HCEC 1CT (cell line): ENCODE data around the gene PISD.

Experiments used
- DNase-seq: peaks from one replicate; pipeline ENCODE4 v3.0.0-alpha.2; 2017

Gene PISD

GRCh38 chr22:31652088-31652487, 9.9 kb downstream of the PISD start:
- no peak for DNase-seq

- DNase-seq = no peak
Observed at GRCh38 chr22:31651664-31652063, 10.4 kb downstream of the PISD start.

- peak; percentile 75 for DNase-seq
Observed at GRCh38 chr22:31650391-31650790, 11.6 kb downstream of the PISD start.

DNA sequence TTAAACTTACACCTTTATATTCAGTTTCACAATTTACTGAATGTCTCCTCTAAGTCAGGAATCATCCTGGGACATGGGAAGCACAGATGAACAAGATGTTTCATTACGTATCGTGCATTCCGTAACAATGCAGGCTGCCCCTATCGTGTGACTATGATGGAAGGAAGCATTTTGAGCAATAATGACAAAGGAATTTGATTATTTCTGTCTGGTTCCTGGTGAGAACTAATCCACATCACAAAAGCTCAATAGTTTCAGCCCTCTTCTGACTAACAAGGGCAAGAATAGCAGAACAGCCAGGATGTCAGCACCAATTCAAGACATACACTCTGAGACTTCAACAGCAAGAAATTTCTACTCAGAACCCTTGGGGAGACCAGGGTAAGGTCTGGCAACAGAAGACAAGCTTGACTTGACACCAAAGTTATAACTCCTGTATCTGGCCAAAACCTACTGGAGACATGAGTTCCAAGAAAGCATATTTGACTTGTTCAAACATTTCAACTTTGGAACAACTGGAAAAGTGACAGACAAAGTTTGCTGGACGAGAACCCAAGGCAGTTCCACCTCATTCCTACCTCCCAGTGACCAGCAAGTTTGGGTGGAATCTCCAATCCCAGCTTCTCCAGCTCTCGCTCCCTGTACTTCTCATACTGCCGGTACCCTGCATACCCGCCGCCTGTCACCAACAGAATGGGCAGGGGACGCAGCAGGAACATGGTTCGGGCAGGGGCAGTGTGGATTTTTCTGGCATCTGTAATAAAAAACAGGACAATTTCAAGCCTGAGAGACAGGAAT, 14.3 kb downstream of the PISD start:
- DNase-seq = peak; percentile 77

GRCh38 chr22:31647066-31647465, 14.9 kb downstream of the PISD start:
- DNase-seq = no peak

GRCh38 chr22:31646186-31647019, 15.6 kb downstream of the PISD start:
- DNase-seq = peak; percentile 93

DNA sequence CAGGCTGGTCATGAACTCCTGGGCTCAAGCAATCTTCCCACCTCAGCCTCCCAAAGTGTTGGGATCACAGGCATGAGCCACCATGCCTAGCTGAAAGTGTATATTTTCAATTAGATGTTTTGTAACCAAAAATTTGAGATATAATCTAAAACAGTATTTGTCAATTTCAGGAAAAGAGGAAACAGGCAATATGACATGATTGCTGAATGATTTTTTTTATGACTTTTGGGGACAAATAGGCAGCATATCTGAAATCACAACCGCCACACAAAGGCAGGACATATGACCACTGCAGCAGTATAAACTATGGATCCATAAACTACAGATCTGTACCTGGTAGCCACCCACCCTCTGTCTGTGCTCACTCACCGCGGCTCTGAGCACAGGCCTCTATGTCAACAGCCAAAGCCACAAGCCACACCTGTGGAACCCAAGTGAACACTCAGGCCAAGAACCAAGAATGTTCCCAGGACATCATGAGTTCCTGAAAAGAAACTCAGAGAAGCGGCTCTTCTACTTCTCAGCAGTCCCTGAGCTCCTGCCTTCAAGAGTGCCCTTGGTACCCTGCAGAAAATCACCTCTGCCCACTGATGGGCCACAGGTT, 22.5 kb downstream of the PISD start:
- DNase-seq = no peak

DNA sequence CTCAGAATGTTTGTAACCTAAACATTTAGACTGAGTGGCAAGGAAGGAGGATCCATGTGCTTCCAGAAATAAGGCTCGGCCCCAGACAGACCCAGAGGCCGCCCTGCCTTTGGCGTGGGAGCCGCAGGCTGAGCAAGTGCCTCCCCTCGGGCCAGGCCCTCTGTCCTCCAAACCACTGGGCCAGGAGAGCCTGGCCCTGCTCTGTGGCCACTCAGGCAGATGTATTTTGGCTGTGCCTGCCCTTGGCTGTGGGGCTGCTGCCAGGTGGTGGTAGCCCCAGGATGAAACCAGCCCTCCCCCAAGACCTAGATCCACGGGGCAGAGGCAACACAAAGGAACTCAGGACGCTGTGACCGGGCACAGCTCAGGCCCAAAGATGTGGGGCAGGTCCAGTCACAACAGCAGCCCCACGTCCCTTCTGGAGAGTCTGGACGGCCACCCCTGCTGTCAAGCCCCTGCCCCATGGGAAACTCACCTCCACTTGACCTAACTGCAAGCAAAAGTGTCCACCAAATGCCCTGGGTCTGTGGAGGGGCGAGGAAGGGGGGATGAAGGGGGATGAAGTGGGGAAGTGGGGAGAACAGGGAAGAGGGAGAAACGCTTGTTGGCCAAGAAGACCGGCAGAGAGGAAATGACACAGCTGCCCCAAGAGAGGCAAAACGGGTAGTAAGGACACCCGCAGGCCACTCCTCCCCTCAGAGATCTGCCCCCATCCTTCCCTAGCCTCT, 24.0 kb downstream of the PISD start:
- no peak for DNase-seq

GRCh38 chr22:31637447-31637890, 24.5 kb downstream of the PISD start:
- no peak for DNase-seq

DNA sequence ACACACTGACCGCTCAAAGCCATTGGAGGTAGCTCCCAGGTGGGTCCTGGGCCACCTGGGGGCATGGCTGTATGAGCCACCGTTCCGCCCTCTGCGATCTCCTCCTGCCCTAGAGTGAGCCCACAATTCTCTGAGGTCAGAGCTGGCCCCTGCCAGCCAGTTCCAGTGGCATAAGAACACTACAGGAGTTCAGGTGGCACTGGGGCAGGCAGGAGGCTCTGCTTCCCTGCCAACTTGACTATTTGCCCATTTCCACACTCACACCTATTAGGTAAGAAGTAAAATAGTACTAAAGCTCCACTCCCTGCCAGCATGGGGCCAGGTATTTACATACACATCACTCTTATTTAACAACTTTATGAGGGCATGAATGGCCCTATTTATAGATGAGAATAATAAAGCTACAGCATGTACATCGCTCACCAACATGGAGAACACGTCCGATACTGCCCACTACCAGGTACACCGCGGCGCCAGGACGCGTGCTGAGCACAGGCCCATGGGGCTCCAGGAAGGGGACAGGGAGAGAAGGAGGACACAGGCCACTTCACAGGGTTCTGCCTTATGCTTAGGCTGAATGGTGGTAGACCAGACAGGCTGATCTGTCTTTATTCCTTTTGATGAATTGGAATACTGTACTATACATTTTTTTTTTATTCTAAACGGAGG, 26.2 kb downstream of the PISD start:
- DNase-seq = no peak

GRCh38 chr22:31631436-31631835, 30.6 kb downstream of the PISD start:
- DNase-seq = no peak

GRCh38 chr22:31630331-31631329, 31.4 kb downstream of the PISD start:
- DNase-seq = peak; percentile 78

DNA sequence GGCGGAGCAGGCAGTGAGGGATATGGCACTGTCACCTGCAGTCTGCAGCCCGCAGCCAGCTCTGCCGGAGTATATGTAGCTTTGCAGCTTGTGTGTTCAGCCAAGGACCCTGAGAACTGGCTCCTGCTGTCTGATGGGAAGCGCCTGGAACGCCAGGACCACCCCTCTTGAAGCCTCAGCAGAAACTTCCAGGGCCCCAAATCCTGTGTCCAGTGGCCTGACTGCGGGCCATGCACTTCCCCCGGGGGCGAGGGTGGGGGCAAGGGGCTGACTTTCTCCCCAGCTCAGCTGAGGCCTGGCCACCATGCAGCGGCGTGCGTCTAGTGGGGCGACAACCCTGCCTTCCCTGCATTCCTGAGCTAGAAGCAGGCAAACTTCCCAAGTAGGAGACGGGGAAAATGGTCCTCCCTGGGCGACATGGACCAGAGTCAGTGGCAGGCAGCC, 32.3 kb downstream of the PISD start:
- no peak for DNase-seq

DNA sequence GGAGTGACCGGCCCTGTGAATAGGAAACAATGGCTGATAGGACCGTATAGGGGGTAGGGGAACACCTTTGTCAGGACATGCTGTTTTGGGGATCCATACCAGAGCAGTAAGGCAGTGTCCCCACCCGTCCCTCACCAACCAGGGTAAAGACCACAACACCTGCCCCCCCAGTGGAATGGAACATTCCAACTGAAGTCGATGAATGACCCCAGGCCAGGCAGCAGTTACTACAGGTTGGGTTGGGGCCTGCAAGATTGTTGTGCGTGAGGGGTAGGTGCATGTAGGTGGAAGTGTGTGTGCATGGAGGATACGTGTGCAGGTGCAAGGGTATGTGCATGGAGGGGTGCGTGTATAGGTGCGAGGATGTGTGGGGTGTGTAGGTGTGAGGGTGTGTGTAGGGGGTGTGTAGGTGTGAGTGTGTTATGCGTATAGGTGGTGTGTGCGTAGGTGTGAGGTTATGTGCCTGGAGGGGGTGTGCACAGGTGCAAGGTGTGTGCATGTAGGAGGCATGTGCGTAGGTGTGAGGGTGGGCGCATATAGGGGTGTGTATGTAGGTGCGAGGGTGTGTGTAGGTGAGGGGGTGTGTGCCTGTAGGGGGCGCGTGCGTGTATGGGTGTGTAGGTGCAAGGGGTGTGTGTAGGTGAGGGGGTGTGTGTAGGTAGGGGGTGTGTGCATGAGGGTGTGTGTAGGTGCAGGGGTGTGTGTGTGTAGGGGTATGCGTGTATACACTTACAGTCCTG, 32.9 kb downstream of the PISD start:
- DNase-seq = no peak

GRCh38 chr22:31628362-31628761, 33.7 kb downstream of the PISD start:
- no peak for DNase-seq

- DNase-seq = no peak
Observed at GRCh38 chr22:31627223-31627731, 34.7 kb downstream of the PISD start.

DNA sequence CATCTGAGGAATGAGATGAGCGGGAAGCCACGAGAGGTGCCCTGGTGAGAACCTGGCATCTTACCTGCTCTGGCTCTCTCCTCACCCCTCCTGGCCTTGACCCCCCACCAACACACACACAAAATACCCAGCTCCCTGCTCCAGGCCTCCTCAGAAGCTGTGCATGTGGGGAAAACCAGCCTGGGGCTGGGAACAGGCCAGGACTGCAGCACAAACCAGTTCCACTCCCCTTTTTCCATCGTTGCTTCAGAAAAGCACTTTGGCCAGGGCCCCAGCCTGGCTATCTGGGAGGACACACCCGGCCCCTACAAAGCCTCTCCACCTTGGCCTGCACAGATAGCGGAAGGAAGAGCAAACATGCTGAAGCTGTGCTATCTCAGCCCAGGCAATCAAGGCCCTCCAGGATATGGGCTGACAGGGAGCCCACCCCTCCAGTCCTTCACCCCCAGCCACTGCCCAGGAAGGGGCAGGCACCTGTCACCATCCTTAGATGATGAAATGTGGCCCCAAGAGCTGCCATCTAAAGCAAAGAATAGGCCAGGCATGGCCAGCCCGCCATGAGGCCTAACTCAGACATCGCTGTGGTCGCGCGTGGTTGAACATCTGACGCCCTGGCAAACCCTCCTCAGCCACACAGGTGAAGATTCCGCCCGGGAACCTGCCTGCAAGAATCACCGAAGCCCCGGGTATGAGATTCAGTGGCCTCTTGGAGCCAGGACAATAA, 35.4 kb downstream of the PISD start:
- DNase-seq = no peak

DNA sequence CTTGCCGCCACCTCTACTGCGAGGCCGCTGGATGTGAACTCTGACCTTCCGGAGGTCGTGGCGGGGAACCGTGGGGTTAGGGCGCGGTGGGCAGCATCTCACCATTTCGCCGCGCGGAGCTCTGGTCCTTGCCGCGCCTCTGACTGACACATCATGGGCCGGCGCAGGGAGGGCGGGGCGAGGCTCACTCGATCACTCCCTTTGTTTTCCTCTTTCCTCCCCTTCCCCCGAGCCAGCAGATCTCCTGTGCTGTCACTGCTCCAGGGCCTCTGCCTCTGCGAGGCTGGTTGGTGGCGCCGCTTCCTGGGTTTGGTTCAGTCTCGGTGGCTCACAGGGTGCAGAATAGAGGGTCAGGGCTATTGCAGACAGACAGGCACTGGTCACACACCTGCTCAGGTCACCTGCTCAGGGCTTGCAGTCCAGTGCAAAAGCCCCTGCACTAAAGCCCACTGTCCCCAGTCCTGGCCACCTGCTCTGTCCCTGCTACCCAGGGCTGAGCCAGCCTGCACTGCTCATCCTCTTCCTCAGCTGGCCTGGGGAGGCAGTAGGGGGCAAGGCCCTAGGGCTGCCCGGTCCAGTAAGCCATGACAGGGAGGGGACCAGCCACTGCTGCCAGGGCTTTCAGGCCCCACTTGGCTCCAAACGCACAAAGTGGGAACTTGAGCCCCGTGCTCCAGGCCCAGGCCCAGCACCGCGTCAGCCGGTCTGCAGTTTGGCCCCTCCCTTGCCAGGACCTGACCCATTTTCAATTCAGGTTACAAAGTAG, 36.2 kb downstream of the PISD start:
- no peak for DNase-seq

GRCh38 chr22:31625257-31625640, 36.8 kb downstream of the PISD start:
- DNase-seq = no peak
